Upper lobe of left lung (tissue), 6 donors: ENCODE measurements around the gene PTPRQ. TPM values are rescaled to one million over a fixed set of nuclear protein-coding genes. Genes with fewer than 3 reads are reported as not detected.
A peak's percentile ranks its signal among the peaks of the same experiment; 100 is the strongest.

Experiments used
- ATAC-seq, 2 donors: fragments of 200-7000 bp; cut with Tn5 transposase; one replicate each; pipeline ENCODE4 v1.9.1; 2022; ENCODE audit warnings: mild to moderate bottlenecking in 2 of 2, moderate library complexity in 2 of 2; ENCODE audit not compliant: low FRiP score in 2 of 2
- DNase-seq, 2 donors: peaks; one replicate each; pipeline ENCODE4 v3.0.0-alpha.2; 2019 to 2020
- H3K27ac ChIP-seq, 4 donors: fragments of 200-600 bp; sonication (generic); one replicate each; pipeline ENCODE4 v1.5.1; 2016 to 2019
- H3K27me3 ChIP-seq, 4 donors: fragments of 200-600 bp; sonication (generic); one replicate each; pipeline ENCODE4 v1.5.1; 2017 to 2019
- H3K36me3 ChIP-seq, 4 donors: fragments of 200-600 bp; sonication (generic); one replicate each; pipeline ENCODE4 v1.5.1; 2016 to 2019
- H3K4me1 ChIP-seq, 4 donors: fragments of 200-600 bp; sonication (generic); one replicate each; pipeline ENCODE4 v1.5.1; 2018 to 2019
- H3K4me3 ChIP-seq, 4 donors: fragments of 200-600 bp; sonication (generic); one replicate each; pipeline ENCODE4 v1.5.1; 2017 to 2019; ENCODE audit warnings: mild to moderate bottlenecking in 2 of 4, moderate library complexity in 1 of 4
- H3K9me3 ChIP-seq, 4 donors: fragments of 200-600 bp; sonication (generic); one replicate each; pipeline ENCODE4 v1.5.1; 2018 to 2019
- CTCF ChIP-seq, 6 experiments: fragments of 450-650 bp in 4 of 6; fragments of 200-600 bp in 2 of 6; sonication (generic) in 2 of 6; IDR thresholded peaks; one replicate each; pipeline ENCODE4 v1.5.1; 2016 to 2019; ENCODE audit warnings: antibody characterized with exemption in 6 of 6
- EP300 ChIP-seq, 4 donors: sonication (generic); formaldehyde crosslinking; IDR thresholded peaks; one replicate each; pipeline ENCODE4 v1.5.1; 2017; ENCODE audit warnings: antibody characterized with exemption in 4 of 4, control low read depth in 2 of 4
- POLR2A ChIP-seq, 4 donors: fragments of 450-650 bp; IDR thresholded peaks; one replicate each; pipeline ENCODE4 v1.5.1; 2016 to 2017; ENCODE audit warnings: antibody characterized with exemption in 4 of 4, mild to moderate bottlenecking in 2 of 4
- POLR2AphosphoS5 ChIP-seq, 2 donors: sonication (generic); formaldehyde crosslinking; IDR thresholded peaks; one replicate each; pipeline ENCODE4 v1.5.1; 2017; ENCODE audit warnings: antibody characterized with exemption in 2 of 2
- WGBS, 2 donors: methylation state at CpG; one replicate each; pipeline ENCODE4 v1.1.5; 2017 to 2018; 5-methylcytosine and 5-hydroxymethylcytosine counted together
- total RNA-seq, 6 donors: library from RNA; depleted of rRNA in 4 of 6; stranded (reverse); fragments of >200 nt in 4 of 6; gene quantifications; one replicate each; pipeline versions ENCODE4 v1.1.0 to v1.2.1, GENCODE V29; 2016 to 2021
- donor health status: DM: no; HTN: no; CAD: no; lungs with moderate emphysema.
- donor health status: DM: no; HTN: yes; CAD: no; lungs with severe emphysema.

The PTPRQ gene
- total RNA-seq, 6 donors from 2014 or later, result 1.0 to 15.6 (median 5.0) TPM

- H3K27me3 ChIP-seq, result no peaks in the 10 kb centered on the region
- no peaks in the 10 kb centered on the region for H3K4me1 ChIP-seq
- no peak for TF ChIP-seq POLR2AphosphoS5 (IDR thresholded peaks at IDR 0.05)
- no peak for TF ChIP-seq EP300 (IDR thresholded peaks at IDR 0.05)
- TF ChIP-seq CTCF (IDR thresholded peaks at IDR 0.05), result no peak
- TF ChIP-seq POLR2A (IDR thresholded peaks at IDR 0.05), result no peak
- no peak overlapping the region for H3K4me3 ChIP-seq
- ATAC-seq (no peak), DNase-seq (no peak)
- no peak overlapping the region for H3K27ac ChIP-seq
- 54 to 55% methylated on average over 3 of the region's 3 CpGs for WGBS, 2 donors
- H3K9me3 ChIP-seq, result no peaks in the 10 kb centered on the region
- no peaks in the 10 kb centered on the region for H3K36me3 ChIP-seq
These were observed 32.2 kb upstream of the PTPRQ start for GRCh38 chr12:80411787-80412186.

GRCh38 chr12:80412343-80412953 lies 31.6 kb upstream of the PTPRQ start:
- TF ChIP-seq CTCF (IDR thresholded peaks at IDR 0.05) (peak; percentile 35 to 66 (median 54)), EP300 (IDR thresholded peaks at IDR 0.05) (no peak), POLR2A (IDR thresholded peaks at IDR 0.05) (no peak), POLR2AphosphoS5 (IDR thresholded peaks at IDR 0.05) (no peak)
- no peak for DNase-seq
- Histone ChIP-seq H3K4me3 (no peak overlapping the region), H3K27me3 (no peaks in the 10 kb centered on the region), H3K27ac (no peak overlapping the region), H3K9me3 (no peaks in the 10 kb centered on the region), H3K4me1 (no peaks in the 10 kb centered on the region), H3K36me3 (no peaks in the 10 kb centered on the region)
- ATAC-seq, result peak in 1 of 2 donors; percentile 83
- 3% methylated on average over 3 of the region's 3 CpGs for WGBS, 2 donors

GRCh38 chr12:80413462-80413861 lies 30.6 kb upstream of the PTPRQ start:
- ATAC-seq, result no peak
- Histone ChIP-seq H3K36me3 (no peaks in the 10 kb centered on the region), H3K4me3 (no peak overlapping the region), H3K9me3 (no peaks in the 10 kb centered on the region), H3K4me1 (no peaks in the 10 kb centered on the region), H3K27ac (no peak overlapping the region), H3K27me3 (no peaks in the 10 kb centered on the region)
- TF ChIP-seq EP300 (IDR thresholded peaks at IDR 0.05) (no peak), POLR2AphosphoS5 (IDR thresholded peaks at IDR 0.05) (no peak), POLR2A (IDR thresholded peaks at IDR 0.05) (no peak), CTCF (IDR thresholded peaks at IDR 0.05) (no peak)
- WGBS, 2 donors, result 86 to 91% methylated on average over 3 of the region's 3 CpGs
- no peak for DNase-seq

GRCh38 chr12:80415466-80415865 lies 28.6 kb upstream of the PTPRQ start:
- 54 to 59% methylated on average over 1 of the region's 1 CpG for WGBS, 2 donors
- TF ChIP-seq EP300 (IDR thresholded peaks at IDR 0.05), result no peak
- no peak for TF ChIP-seq POLR2A (IDR thresholded peaks at IDR 0.05)
- no peak for TF ChIP-seq POLR2AphosphoS5 (IDR thresholded peaks at IDR 0.05)
- TF ChIP-seq CTCF (IDR thresholded peaks at IDR 0.05), result no peak
- Histone ChIP-seq H3K27ac (no peak overlapping the region), H3K9me3 (no peaks in the 10 kb centered on the region), H3K36me3 (no peaks in the 10 kb centered on the region), H3K4me1 (no peaks in the 10 kb centered on the region), H3K4me3 (no peak overlapping the region), H3K27me3 (no peaks in the 10 kb centered on the region)
- no peak for DNase-seq
- no peak for ATAC-seq

- TF ChIP-seq CTCF (IDR thresholded peaks at IDR 0.05) (no peak), POLR2AphosphoS5 (IDR thresholded peaks at IDR 0.05) (no peak), EP300 (IDR thresholded peaks at IDR 0.05) (no peak), POLR2A (IDR thresholded peaks at IDR 0.05) (no peak)
- H3K36me3 ChIP-seq, result no peaks in the 10 kb centered on the region
- no peak overlapping the region for H3K27ac ChIP-seq
- no peak overlapping the region for H3K4me3 ChIP-seq
- no peaks in the 10 kb centered on the region for H3K9me3 ChIP-seq
- DNase-seq, result no peak
- no peak for ATAC-seq
- H3K4me1 ChIP-seq, result no peaks in the 10 kb centered on the region
- no peaks in the 10 kb centered on the region for H3K27me3 ChIP-seq
These were observed 24.4 kb upstream of the PTPRQ start for GRCh38 chr12:80419644-80420043.
